RWPE1 (cell line): ENCODE results near the gene IMMP2L.

Source experiments
- CTCF ChIA-PET: fragments of 350-600 bp; sonication (Branson Sonifier 250); formaldehyde crosslinking; extraction: SDS; loops from one replicate; lab custom pipeline; 2021; lab: Yijun Ruan, JAX
- POLR2A ChIA-PET: fragments of 400-600 bp; formaldehyde crosslinking; extraction: SDS; loops from one replicate; lab custom pipeline; 2020; ENCODE audit warnings: antibody characterized with exemption; ENCODE audit not compliant: low non-redundant PET; lab: Yijun Ruan, JAX
- DNase-seq: peaks from one replicate; pipeline ENCODE4 v3.0.0; 2012; ENCODE audit warnings: low spot score
- H3K27ac ChIP-seq: fragments of 450-650 bp; 2 replicates; pipeline ENCODE4 v1.5.1; 2017
- CTCF ChIP-seq: fragments of 450-650 bp; conservative IDR thresholded peaks from 2 replicates; pipeline ENCODE4 v1.5.1; 2017; ENCODE audit warnings: low read depth, mild to moderate bottlenecking

The IMMP2L gene

GRCh38 chr7:110650328-110650727 is 912.0 kb downstream of the IMMP2L start:
- no peak for TF ChIP-seq CTCF
- DNase-seq, result no peak

GRCh38 chr7:110647266-110647665 is 915.0 kb downstream of the IMMP2L start:
- DNase-seq, result no peak
- TF ChIP-seq CTCF, result no peak
- ChIA-PET POLR2A (interaction anchor here (0.6 kb wide), 1 partner anchor 163 kb away, joined by 3 read pairs; no protein-coding TSS in a partner anchor), CTCF (no interaction called here)
- no peak overlapping the region for H3K27ac ChIP-seq

More at GRCh38 chr7:110650328-110650727, 912.0 kb downstream of the IMMP2L start:
- CTCF ChIA-PET, result interaction anchor here (0.7 kb wide), 1 partner anchor 22 kb away, joined by 4 read pairs; no protein-coding TSS in a partner anchor
- no peak overlapping the region for H3K27ac ChIP-seq
- POLR2A ChIA-PET, result no interaction called here

- ChIA-PET CTCF (no interaction called here), POLR2A (interaction anchor here (0.6 kb wide), 1 partner anchor 164 kb away, joined by 3 read pairs; no protein-coding TSS in a partner anchor)
- H3K27ac ChIP-seq, result no peak overlapping the region
- no peak for TF ChIP-seq CTCF
- DNase-seq, result no peak
Measured at GRCh38 chr7:110646804-110647203, 915.5 kb downstream of the IMMP2L start.

- no peak for DNase-seq
- H3K27ac ChIP-seq, result no peak overlapping the region
- no peak for TF ChIP-seq CTCF
- CTCF ChIA-PET, result no interaction called here
- POLR2A ChIA-PET, result no interaction called here
Measured at GRCh38 chr7:110645616-110646015, 916.7 kb downstream of the IMMP2L start.

- no peak overlapping the region for H3K27ac ChIP-seq
- ChIA-PET CTCF (no interaction called here), POLR2A (no interaction called here)
- no peak for TF ChIP-seq CTCF
- DNase-seq, result no peak
Measured at GRCh38 chr7:110645060-110645459, 917.2 kb downstream of the IMMP2L start.

- no peak for DNase-seq
- CTCF ChIA-PET, result no interaction called here
- H3K27ac ChIP-seq, result no peak overlapping the region
- TF ChIP-seq CTCF, result no peak
- POLR2A ChIA-PET, result no interaction called here
Measured at GRCh38 chr7:110637252-110637651, 925.0 kb downstream of the IMMP2L start.
